GM10266 (cell line): ENCODE data around the gene NEMF.
"Not testable (repeated sequence)": the region's sequence is repeated elsewhere in the genome, so short reads cannot be mapped to it uniquely, and the experiment has no call there.

ENCODE experiments used
- DNase-seq: peaks from one replicate; pipeline ENCODE4 v3.0.0; 2012; ENCODE audit errors: extremely low spot score
- CTCF ChIP-seq: IDR thresholded peaks from 2 replicates; pipeline ENCODE4 v1.5.1; 2012; ENCODE audit warnings: mild to moderate bottlenecking, low read depth; ENCODE audit not compliant: control insufficient read depth, insufficient read depth; ENCODE audit errors: missing control alignments

NEMF gene

DNA sequence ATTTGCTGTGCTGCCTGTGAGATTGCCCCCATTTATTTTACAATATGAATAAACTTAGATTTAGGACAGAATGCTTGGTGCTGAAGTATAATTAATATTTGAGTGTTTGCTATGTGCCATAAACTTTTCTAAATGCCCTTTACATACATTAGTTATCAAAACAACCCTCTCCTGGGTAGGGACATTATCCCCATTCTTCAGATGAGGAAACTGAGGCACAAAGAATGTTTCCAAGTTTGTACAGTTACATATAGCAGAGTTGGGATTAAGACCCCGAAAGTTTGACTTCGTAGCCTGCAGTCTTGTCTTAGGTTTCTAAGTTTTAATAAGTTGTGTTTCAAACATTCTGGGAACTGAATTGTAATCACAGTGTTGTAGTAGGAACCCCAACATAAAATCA is 66.3 kb downstream of the NEMF start:
- DNase-seq: no peak
- TF ChIP-seq CTCF: no peak

GRCh38 chr14:49783394-49784014 is 69.1 kb downstream of the NEMF start:
- TF ChIP-seq CTCF: no peak
- no peak for DNase-seq

GRCh38 chr14:49781040-49781439 is 71.5 kb downstream of the NEMF start:
- DNase-seq: not testable (repeated sequence)

GRCh38 chr14:49778421-49778820 is 74.2 kb downstream of the NEMF start:
- DNase-seq: no peak
- TF ChIP-seq CTCF: no peak

DNA sequence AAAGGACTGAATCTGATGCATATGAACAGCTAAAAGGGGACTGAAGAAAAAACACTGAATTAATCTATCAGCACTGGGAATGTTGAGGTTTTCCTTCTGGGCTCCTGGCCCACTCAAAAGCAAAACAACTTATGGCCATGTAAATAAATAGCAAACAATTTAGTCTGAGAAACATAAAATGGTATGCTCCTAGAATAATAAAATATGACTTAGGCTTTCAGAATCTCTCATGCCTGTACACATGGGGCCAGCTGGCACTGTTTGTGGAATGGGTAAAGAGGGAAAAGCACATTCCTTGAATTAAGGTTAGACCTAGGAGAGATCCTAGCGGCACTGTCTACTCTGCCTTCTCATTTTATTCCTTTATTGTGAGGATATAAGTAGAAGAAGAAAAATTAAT is 78.5 kb downstream of the NEMF start:
- DNase-seq: no peak
- no peak for TF ChIP-seq CTCF

DNA sequence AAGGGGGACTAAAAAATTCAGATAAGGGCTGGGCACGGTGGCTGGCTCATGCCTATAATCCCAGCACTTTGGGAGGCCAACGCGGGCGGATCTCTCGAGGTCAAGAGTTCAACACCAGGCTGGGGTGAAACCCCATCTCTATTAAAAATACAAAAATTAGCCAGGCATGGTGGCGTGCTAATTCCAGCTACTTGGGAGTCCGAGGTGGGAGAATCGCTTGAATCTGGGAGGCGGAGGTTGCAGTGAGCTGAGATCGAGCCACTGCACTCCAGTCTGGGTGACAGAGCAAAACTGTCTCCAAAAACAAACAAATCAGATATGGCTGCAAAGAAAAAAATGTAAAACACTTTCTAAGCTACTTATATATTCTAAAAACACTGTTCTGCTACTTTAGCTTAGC is 80.9 kb downstream of the NEMF start:
- DNase-seq: not testable (repeated sequence)

DNA sequence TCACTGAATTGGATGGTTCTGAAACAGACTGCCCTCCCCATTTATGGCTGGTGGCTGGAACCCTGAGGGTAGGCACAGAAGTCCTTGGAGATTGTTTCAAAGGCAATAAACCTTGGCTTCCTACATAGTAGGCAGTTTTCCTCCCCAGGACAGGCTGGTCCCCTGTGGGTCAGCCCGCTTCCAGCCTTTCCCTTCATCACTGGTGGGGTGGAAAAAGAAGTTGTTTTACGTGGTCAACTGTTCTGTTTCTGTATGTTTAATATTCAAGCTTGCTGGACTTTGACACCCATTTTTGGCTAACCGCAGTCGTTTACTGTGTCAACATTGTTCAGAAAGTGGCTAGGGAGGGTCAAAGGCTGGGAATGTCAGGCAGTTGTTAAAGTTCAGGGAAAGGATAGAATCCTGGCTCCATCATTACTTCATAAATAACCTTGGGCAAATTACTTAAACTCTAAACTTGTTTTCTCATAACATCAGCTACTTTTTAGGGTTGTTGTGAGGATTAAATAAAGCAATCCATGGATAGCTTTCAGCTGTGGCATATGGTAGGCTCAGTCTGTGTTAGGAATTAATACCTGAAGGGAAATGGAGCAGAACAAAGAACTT is 82.3 kb downstream of the NEMF start:
- TF ChIP-seq CTCF: no peak
- no peak for DNase-seq

GRCh38 chr14:49769581-49770211 is 82.9 kb downstream of the NEMF start:
- TF ChIP-seq CTCF: no peak
- no peak for DNase-seq
